HUES6 (cell line): ENCODE data around the gene OTUD6A.

Source experiments
- H3K27ac ChIP-seq: 2 replicates; pipeline ENCODE4 v1.7.0; 2013; ENCODE audit warnings: low read depth, mild to moderate bottlenecking, low read length, inconsistent platforms
- H3K27me3 ChIP-seq: 2 replicates; pipeline ENCODE4 v1.6.1; 2013; ENCODE audit warnings: low read length; ENCODE audit not compliant: control insufficient read depth, insufficient read depth
- H3K36me3 ChIP-seq: 2 replicates; pipeline ENCODE4 v1.6.1; 2013; ENCODE audit warnings: low read length; ENCODE audit not compliant: control insufficient read depth, insufficient read depth
- H3K4me1 ChIP-seq: 2 replicates; pipeline ENCODE4 v1.6.1; 2013; ENCODE audit warnings: low read length; ENCODE audit not compliant: control insufficient read depth, insufficient read depth
- H3K4me3 ChIP-seq: 2 replicates; pipeline ENCODE4 v1.5.1; 2013; ENCODE audit warnings: low read depth, low read length
- H3K9ac ChIP-seq: one replicate; pipeline ENCODE4 v1.6.1; 2013; ENCODE audit warnings: mild to moderate bottlenecking, low read length
- H3K9me3 ChIP-seq: 2 replicates; pipeline ENCODE4 v1.6.1; 2013; ENCODE audit warnings: low read depth, low read length; ENCODE audit not compliant: control insufficient read depth, insufficient read depth

The OTUD6A gene

DNA sequence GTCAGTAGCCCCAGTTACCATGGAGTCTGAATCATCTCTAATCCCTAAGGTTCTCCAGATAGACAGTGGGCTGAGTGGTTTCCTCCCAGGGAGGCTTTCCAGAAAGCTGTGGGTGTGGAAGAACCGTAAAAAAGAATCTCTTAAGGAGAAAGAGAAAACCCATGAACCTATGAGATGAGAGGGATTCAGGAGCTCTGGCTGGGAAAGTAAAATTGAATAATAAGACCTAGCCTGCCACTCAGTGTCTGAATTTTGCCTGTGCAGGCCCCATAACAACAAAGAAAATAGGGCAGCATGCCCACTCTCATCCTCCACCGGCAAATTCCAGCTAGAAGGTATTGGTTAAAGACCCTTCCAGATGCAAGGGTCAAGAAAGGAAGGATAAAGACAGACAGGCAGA, 29.5 kb upstream of the OTUD6A start:
- H3K27me3 ChIP-seq, result no peaks in the 10 kb centered on the region
- no peak overlapping the region for H3K27ac ChIP-seq
- H3K9me3 ChIP-seq, result peaks cover 6% of the 10 kb centered on the region; the same call in 1 of the 2 replicates
- no peak overlapping the region for H3K4me3 ChIP-seq
- H3K9ac ChIP-seq, result no peak overlapping the region
- peaks cover 7% of the 10 kb centered on the region; the same call in 1 of the 2 replicates for H3K36me3 ChIP-seq
- H3K4me1 ChIP-seq, result peaks cover 20% of the 10 kb centered on the region

GRCh38 chrX:70033348-70034051, 28.8 kb upstream of the OTUD6A start:
- peaks cover 20% of the 10 kb centered on the region for H3K4me1 ChIP-seq
- peaks cover 7% of the 10 kb centered on the region; the same call in 1 of the 2 replicates for H3K36me3 ChIP-seq
- no peak overlapping the region for H3K4me3 ChIP-seq
- no peak overlapping the region for H3K27ac ChIP-seq
- no peaks in the 10 kb centered on the region for H3K27me3 ChIP-seq
- H3K9me3 ChIP-seq, result peaks cover 6% of the 10 kb centered on the region; the same call in 1 of the 2 replicates
- no peak overlapping the region for H3K9ac ChIP-seq

DNA sequence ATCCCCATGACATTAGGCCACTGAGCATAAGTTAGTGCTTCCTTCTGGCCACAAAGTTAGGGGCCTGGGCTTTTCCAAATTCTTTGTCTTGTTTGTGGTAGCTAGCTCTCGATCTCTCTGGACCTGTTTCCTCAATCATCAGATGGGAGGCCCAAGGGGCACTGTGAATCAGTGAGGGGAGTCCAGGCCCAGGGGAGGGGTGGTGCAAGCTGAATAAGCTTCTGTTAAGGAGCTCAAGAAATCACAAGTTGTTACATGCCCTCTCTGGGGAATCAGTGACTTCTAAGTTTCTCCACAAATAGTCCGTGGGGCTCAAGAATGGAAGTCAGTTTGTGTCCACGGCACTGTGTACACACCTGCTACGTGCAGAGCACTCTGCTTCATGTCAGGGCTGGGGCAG, 27.6 kb upstream of the OTUD6A start:
- peaks cover 9% of the 10 kb centered on the region; the same call in 1 of the 2 replicates for H3K9me3 ChIP-seq
- H3K4me1 ChIP-seq, result peaks cover 13% of the 10 kb centered on the region
- H3K9ac ChIP-seq, result no peak overlapping the region
- H3K27ac ChIP-seq, result no peak overlapping the region
- H3K36me3 ChIP-seq, result peaks cover 7% of the 10 kb centered on the region; the same call in 1 of the 2 replicates
- H3K27me3 ChIP-seq, result no peaks in the 10 kb centered on the region
- no peak overlapping the region for H3K4me3 ChIP-seq

DNA sequence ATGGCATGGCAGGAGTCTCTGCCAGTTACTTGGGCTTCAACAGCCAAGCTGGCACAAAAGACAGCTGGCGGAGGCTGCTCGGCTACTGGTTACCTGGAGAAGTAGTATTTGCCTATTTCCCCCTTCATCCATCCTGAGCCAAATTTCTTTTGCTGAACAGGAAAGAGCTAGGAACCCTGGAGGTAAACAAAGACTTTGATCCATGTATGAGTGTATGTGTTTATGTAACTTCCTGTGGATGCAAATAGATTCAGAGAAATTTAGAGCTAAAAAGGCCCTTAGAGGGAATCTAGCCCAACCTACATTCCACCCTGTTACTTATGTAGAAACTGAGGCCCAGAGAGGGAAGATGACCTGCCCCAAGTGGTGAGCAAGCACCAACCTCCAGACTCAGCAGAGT, 23.7 kb upstream of the OTUD6A start:
- Histone ChIP-seq H3K9me3 (peaks cover 14% of the 10 kb centered on the region; the same call in 1 of the 2 replicates), H3K36me3 (peaks cover 7% of the 10 kb centered on the region; the same call in 1 of the 2 replicates), H3K27me3 (no peaks in the 10 kb centered on the region), H3K4me3 (no peak overlapping the region), H3K27ac (no peak overlapping the region), H3K9ac (no peak overlapping the region), H3K4me1 (peaks cover 5% of the 10 kb centered on the region)

- Histone ChIP-seq H3K9ac (no peak overlapping the region), H3K9me3 (peaks cover 14% of the 10 kb centered on the region; the same call in 1 of the 2 replicates), H3K27ac (no peak overlapping the region), H3K4me1 (peaks cover under 1% of the 10 kb centered on the region; the same call in 1 of the 2 replicates), H3K4me3 (no peak overlapping the region), H3K36me3 (peaks cover 7% of the 10 kb centered on the region; the same call in 1 of the 2 replicates), H3K27me3 (no peaks in the 10 kb centered on the region)
These were observed 23.3 kb upstream of the OTUD6A start for GRCh38 chrX:70038951-70039350.

DNA sequence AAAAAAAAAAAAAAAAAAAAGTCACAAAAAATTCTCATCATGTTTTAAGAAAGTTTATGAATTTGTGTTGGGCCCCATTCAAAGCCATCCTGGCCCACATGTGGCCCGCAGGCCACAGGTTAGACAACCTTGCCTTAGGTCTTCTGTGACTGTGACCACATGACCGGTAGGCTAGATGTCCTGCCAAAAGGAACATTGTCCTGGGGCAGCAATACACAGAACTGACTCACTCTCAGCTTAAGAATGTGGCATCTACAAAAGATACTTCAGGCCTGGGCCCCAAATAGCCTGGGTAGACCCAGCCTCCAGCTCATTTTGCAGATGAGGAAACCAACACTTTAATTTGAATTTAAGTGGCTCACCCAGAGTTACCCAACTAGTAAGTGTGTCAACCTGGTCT, 22.5 kb upstream of the OTUD6A start:
- peaks cover 19% of the 10 kb centered on the region; the same call in 1 of the 2 replicates for H3K9me3 ChIP-seq
- no peak overlapping the region for H3K4me3 ChIP-seq
- H3K27me3 ChIP-seq, result no peaks in the 10 kb centered on the region
- no peak overlapping the region for H3K9ac ChIP-seq
- H3K36me3 ChIP-seq, result peaks cover 7% of the 10 kb centered on the region; the same call in 1 of the 2 replicates
- H3K4me1 ChIP-seq, result no peaks in the 10 kb centered on the region
- H3K27ac ChIP-seq, result no peak overlapping the region

- Histone ChIP-seq H3K4me3 (no peak overlapping the region), H3K27me3 (no peaks in the 10 kb centered on the region), H3K9me3 (peaks cover 13% of the 10 kb centered on the region; the same call in 1 of the 2 replicates), H3K36me3 (no peaks in the 10 kb centered on the region), H3K4me1 (no peaks in the 10 kb centered on the region), H3K9ac (no peak overlapping the region), H3K27ac (no peak overlapping the region)
These were observed 20.3 kb upstream of the OTUD6A start for GRCh38 chrX:70041993-70042392.

- Histone ChIP-seq H3K27me3 (no peaks in the 10 kb centered on the region), H3K9ac (no peak overlapping the region), H3K9me3 (peaks cover 13% of the 10 kb centered on the region; the same call in 1 of the 2 replicates), H3K4me3 (no peak overlapping the region), H3K4me1 (no peaks in the 10 kb centered on the region), H3K27ac (no peak overlapping the region), H3K36me3 (no peaks in the 10 kb centered on the region)
These were observed 19.6 kb upstream of the OTUD6A start for GRCh38 chrX:70042399-70043371.

DNA sequence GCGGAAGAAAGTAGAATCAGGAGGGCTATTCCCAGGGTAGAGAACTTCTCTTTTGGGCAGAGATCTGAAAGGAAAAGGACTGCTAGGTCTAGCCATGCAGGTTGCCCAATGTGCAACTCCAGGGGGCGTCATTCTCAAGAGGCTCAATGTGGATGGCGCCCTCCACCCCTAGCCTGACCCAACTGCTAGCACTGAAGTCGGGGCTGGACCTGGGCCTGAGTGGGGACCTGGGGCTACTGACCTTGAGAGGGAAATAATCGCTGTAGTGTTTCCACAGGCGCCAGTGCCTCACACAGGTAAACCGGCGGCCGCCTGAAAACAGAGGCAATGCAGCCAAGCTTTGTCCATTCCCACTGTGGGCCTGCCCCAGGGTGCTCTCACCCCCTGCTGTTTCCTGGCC, 18.6 kb upstream of the OTUD6A start:
- Histone ChIP-seq H3K4me1 (no peaks in the 10 kb centered on the region), H3K27ac (no peak overlapping the region), H3K27me3 (no peaks in the 10 kb centered on the region), H3K4me3 (no peak overlapping the region), H3K9ac (no peak overlapping the region), H3K9me3 (peaks cover 13% of the 10 kb centered on the region; the same call in 1 of the 2 replicates), H3K36me3 (no peaks in the 10 kb centered on the region)

DNA sequence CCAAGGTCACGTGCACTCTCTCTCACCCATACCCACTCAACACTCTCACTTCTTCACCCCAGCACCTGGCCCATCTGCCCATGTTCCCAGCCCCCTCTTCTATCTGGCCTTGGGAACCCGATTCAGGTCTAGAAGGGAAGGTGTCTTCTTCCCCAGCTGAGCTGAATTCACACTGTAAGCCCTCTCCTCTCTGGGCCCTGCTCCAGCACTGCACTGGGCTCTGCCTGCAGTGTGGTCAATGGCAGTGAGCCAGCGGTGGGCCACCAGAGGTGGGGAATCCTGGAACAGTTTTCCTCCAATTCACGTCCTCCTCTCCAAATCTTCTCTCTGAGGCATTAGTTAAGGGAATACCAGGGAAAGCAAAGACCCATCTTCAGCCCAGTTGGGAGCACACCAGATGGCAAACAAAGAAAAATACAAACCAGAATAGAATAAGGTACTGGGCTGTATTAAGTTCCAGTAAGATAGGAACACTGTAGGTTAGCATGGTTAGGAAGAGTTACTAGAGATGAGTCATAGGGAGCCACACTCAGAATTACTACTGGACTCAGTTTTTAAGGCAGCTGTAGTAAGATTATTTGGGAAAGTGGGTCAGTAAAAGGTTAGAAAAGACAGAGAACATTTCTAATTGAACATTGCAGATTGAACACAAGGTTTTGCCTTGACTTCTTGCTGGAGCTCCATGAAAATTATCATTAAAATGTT, 17.6 kb upstream of the OTUD6A start:
- Histone ChIP-seq H3K9ac (no peak overlapping the region), H3K4me1 (no peaks in the 10 kb centered on the region), H3K4me3 (no peak overlapping the region), H3K27me3 (no peaks in the 10 kb centered on the region), H3K27ac (no peak overlapping the region), H3K36me3 (no peaks in the 10 kb centered on the region), H3K9me3 (peaks cover 15% of the 10 kb centered on the region; the same call in 1 of the 2 replicates)
